ENCODE measurements around the gene NPAS4. TPM values are rescaled to one million over a fixed set of nuclear protein-coding genes. Genes with fewer than 3 reads are reported as not detected.

NPAS4 gene
- total and polyA plus RNA-seq, 2 of the 4 experiments (the other 2 are of a cell fraction), result under 0.01 to 0.77 TPM

GRCh38 chr11:66462911-66463310 is 42.1 kb downstream of the NPAS4 start:
- Histone ChIP-seq H4K8ac (ENCODE audit: low read depth in 2 of 2, low read length in 2 of 2) (no peak overlapping the region), H2BK20ac (ENCODE audit: low read depth, low read length) (no peak overlapping the region), H3K56ac (ENCODE audit: extremely low read depth, insufficient read depth, low read length) (no peak overlapping the region), H2BK5ac (ENCODE audit: low read depth, low read length, poor library complexity, severe bottlenecking) (no peak overlapping the region), H2AFZ (replicated peaks; ENCODE audit: low read length, poor library complexity) (no peak overlapping the region), H2AK5ac (ENCODE audit: low read depth, low read length) (no peak overlapping the region), H3K4me2 (ENCODE audit: low read depth, low read length) (no peak overlapping the region), H3K27me3 (ENCODE audit: control insufficient read depth, insufficient read depth, low read length) (peaks cover 2% of the 10 kb centered on the region; the same call in 1 of the 2 replicates), H4K91ac (ENCODE audit: insufficient read depth, low read depth, low read length) (no peak overlapping the region), H3K4me1 (ENCODE audit: control insufficient read depth, insufficient read depth, low read length) (peaks cover 8% of the 10 kb centered on the region; the same call in 1 of the 2 replicates), H3K27ac (ENCODE audit: insufficient read depth, low read length) (no peak overlapping the region), H2BK120ac (ENCODE audit: low read depth, low read length) (no peak overlapping the region), H3K23ac (ENCODE audit: low read depth, low read length) (no peak overlapping the region), H2AK9ac (replicated peaks; ENCODE audit: low read depth, low read length, poor library complexity) (no peak overlapping the region), H4K20me1 (ENCODE audit: insufficient read depth, low read length) (no peaks in the 10 kb centered on the region), H3K4me3 (ENCODE audit: insufficient read depth, low read depth, low read length) (no peak overlapping the region), H3K4ac (ENCODE audit: low read depth, low read length) (no peak overlapping the region), H3K9me3 (ENCODE audit: control insufficient read depth, insufficient read depth, low read length) (peaks cover 4% of the 10 kb centered on the region; the same call in 1 of the 2 replicates), H3K18ac (ENCODE audit: low read depth, low read length) (no peak overlapping the region), H3K36me3 (ENCODE audit: control insufficient read depth, insufficient read depth, low read length) (no peaks in the 10 kb centered on the region), H3K14ac (replicated peaks; ENCODE audit: low read depth, low read length) (no peak overlapping the region), H3K9ac (ENCODE audit: low read depth, low read length) (no peak overlapping the region), H3K9me1 (ENCODE audit: insufficient read depth, low read length) (peaks cover 5% of the 10 kb centered on the region), H4K5ac (ENCODE audit: low read depth, low read length) (no peak overlapping the region), H3K79me1 (ENCODE audit: low read depth in 1 of 2, low read length in 2 of 2) (peaks cover 6 to 10% of the 10 kb centered on the region in 2 experiments), H2BK15ac (ENCODE audit: low read depth, low read length) (no peak overlapping the region)
- in situ Hi-C loops (cut with MboI; ENCODE audit: low sequenced_read_pairs) (no loop called here), intact Hi-C loops (cut with micrococcal nuclease) (no loop called here), dilution Hi-C loops (cut with HindIII; ENCODE audit: low sequenced_read_pairs, unreplicated experiment) (no loop called here)
- no peak for TF ChIP-seq FOS (IDR thresholded peaks at IDR 0.05; ENCODE audit: low read depth, low read length)
- no peak for TF ChIP-seq MXI1 (IDR thresholded peaks at IDR 0.05; ENCODE audit: borderline replicate concordance, low read depth, low read length)
- TF ChIP-seq CHD1 (IDR thresholded peaks at IDR 0.05; ENCODE audit: low read depth, low read length), result no peak
- TF ChIP-seq USF2 (IDR thresholded peaks at IDR 0.05; ENCODE audit: low read depth, low read length), result no peak
- no peak for TF ChIP-seq POLR2A (IDR thresholded peaks at IDR 0.05; ENCODE audit: low read depth, low read length)
- TF ChIP-seq RFX5 (IDR thresholded peaks at IDR 0.05; ENCODE audit: low read depth, low read length), result no peak
- no peak for TF ChIP-seq RCOR1 (IDR thresholded peaks at IDR 0.05; ENCODE audit: insufficient replicate concordance, low read length)
- no peak for TF ChIP-seq MAFK (IDR thresholded peaks at IDR 0.05; ENCODE audit: low read depth, low read length)
- no peak for TF ChIP-seq MAZ (IDR thresholded peaks at IDR 0.05; ENCODE audit: borderline replicate concordance, low read depth, low read length)
- TF ChIP-seq ELK1 (IDR thresholded peaks at IDR 0.05; ENCODE audit: borderline replicate concordance, low read depth, low read length), result no peak
- TF ChIP-seq BHLHE40 (IDR thresholded peaks at IDR 0.05; ENCODE audit: low read depth, low read length), result no peak
- no peak for TF ChIP-seq NFE2L2 (IDR thresholded peaks at IDR 0.05; ENCODE audit: low read depth, low read length)
- no peak for TF ChIP-seq CTCF (conservative IDR thresholded peaks at IDR 0.05; ENCODE audit: low read depth, low read length)
- TF ChIP-seq SMC3 (IDR thresholded peaks at IDR 0.05; ENCODE audit: low read depth, low read length), result no peak
- no peak for TF ChIP-seq CEBPB (IDR thresholded peaks at IDR 0.05; ENCODE audit: low read depth, low read length)
- no peak for TF ChIP-seq RAD21 (IDR thresholded peaks at IDR 0.05; ENCODE audit: low read length)
- CTCF ChIA-PET, result no interaction called here
- POLR2A ChIA-PET (ENCODE audit: unreplicated experiment), result no interaction called here
- ATAC-seq (ENCODE audit: low read depth) (no peak), DNase-seq (no peak)
- WGBS, 2 experiments (ENCODE audit: extremely low coverage in 2 of 2, insufficient read length in 1 of 2), result no CpG with 5 or more reads among the region's 3 CpGs
- no TSS peak for BruUV-seq (replicated peaks)
